ENCODE measurements around the gene CKAP4. TPM values are rescaled to one million over a fixed set of nuclear protein-coding genes. Genes with fewer than 3 reads are reported as not detected.

CKAP4 gene

DNA sequence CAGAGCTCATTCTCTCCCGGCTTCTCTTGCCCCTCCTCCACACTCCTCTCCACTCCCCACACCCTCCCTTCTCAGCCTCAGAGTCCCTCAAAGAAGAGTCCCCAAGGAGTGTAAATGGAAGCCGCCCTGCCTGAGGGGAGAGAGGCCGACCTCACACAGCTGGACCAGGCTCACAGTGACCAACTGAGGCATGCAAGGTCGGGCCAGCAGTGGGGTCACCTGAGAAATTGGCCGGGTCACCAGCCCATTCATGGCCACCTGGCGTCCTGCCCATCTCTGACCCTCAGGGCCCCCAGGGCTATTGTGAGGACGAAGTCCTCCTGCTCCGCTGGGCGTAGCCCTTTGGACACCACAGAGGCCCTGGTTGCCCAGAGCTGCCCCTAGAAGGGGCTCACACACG, 59.6 kb downstream of the CKAP4 start:
- Histone ChIP-seq H3K27me3 (ENCODE audit: control insufficient read depth in 3 of 3, insufficient read depth in 3 of 3, low read depth in 1 of 3, low read length in 3 of 3) (no peaks in the 10 kb centered on the region), H3K9ac (ENCODE audit: low read depth, low read length, poor library complexity) (no peak overlapping the region), H3K4me1 (ENCODE audit: control insufficient read depth in 2 of 2, insufficient read depth in 1 of 2, low read depth in 1 of 2, low read length in 2 of 2) (peaks cover 26 to 32% of the 10 kb centered on the region in 2 donors), H2AK5ac (ENCODE audit: low read depth, low read length) (no peak overlapping the region), H3K18ac (ENCODE audit: low read length) (peak overlapping the region; percentile 39), H2BK12ac (ENCODE audit: low read length) (no peak overlapping the region), H3K4ac (ENCODE audit: low read length) (no peak overlapping the region), H2BK5ac (ENCODE audit: low read length) (no peak overlapping the region), H3K27ac (replicated peaks; ENCODE audit: low read length) (peak overlapping the region; percentile 68), H3K79me1 (ENCODE audit: low read depth, low read length) (no peaks in the 10 kb centered on the region), H3K9me3 (replicated peaks in 1 of 2; ENCODE audit: control insufficient read depth in 2 of 2, insufficient read depth in 1 of 2, low read depth in 1 of 2, low read length in 2 of 2) (no peaks in the 10 kb centered on the region), H2BK120ac (ENCODE audit: low read depth, low read length) (no peak overlapping the region), H3K14ac (ENCODE audit: low read length) (no peak overlapping the region), H4K91ac (ENCODE audit: low read depth, low read length, poor library complexity) (no peak overlapping the region), H3K36me3 (replicated peaks in 1 of 2; ENCODE audit: control insufficient read depth in 2 of 2, insufficient read depth in 2 of 2, low read length in 2 of 2) (no peaks in the 10 kb centered on the region), H3K4me2 (ENCODE audit: insufficient read depth, low read length, poor library complexity, severe bottlenecking) (peak overlapping the region; percentile 21), H2AFZ (ENCODE audit: low read length) (no peak overlapping the region), H4K8ac (ENCODE audit: low read depth, low read length) (no peak overlapping the region), H2BK15ac (ENCODE audit: low read length) (no peak overlapping the region), H3K4me3 (ENCODE audit: low read length in 2 of 2) (no peak overlapping the region), H3K23ac (ENCODE audit: low read depth, low read length, poor library complexity) (no peak overlapping the region)
- DNase-seq (ENCODE audit: low spot score) = peak; percentile 77
- no CpG with 5 or more reads among the region's 10 CpGs for WGBS, 2 donors (ENCODE audit: extremely low coverage in 2 of 2, insufficient read length in 2 of 2, insufficient replicate concordance in 1 of 2)

Small RNAs within 50 kb of the gene (small RNA-seq; reads per million reads assigned to genes)
- gene RNU7-94P (ENCODE audit: insufficient read depth) = not detected
